GM10266 (cell line): ENCODE data around the gene SMOC1.

ENCODE experiments used
- DNase-seq: peaks from one replicate; pipeline ENCODE4 v3.0.0; 2012; ENCODE audit errors: extremely low spot score
- TF ChIP-seq, protein P1 (sequence below): IDR thresholded peaks from 2 replicates; pipeline ENCODE4 v1.5.1; 2012; ENCODE audit warnings: mild to moderate bottlenecking, low read depth; ENCODE audit not compliant: control insufficient read depth, insufficient read depth; ENCODE audit errors: missing control alignments

Gene SMOC1

DNA sequence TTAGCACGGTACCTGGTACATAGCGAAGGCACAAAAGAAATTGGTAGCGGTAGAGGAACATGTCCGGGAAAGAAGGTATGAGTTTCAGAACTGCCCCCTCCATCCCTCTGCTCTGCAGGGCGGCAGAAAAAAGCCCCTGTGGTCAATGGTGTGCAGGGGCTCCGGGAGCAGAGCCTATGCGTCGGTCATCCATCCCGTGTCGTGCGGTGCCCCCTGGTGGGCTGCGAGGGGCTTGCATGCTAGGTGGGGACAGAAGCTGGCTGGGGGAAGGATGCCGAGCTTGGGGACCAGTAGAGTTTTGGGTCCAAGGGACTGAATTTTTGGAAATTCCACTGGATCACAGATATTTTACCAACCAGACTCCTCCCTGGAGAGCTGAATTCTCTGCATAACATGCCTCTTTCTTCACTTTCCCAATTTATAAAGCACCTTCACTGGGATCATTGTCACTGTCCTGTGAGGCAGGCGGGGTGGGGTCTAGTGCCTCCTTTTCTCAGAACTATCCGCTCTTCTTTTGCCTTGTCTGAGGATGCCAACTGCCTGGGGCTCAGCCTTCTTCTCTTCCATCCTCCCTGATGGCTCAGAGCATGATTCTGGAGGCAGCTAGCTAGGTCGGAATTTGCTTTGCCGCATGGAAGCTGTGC, 148.7 kb downstream of the SMOC1 start:
- TF ChIP-seq, protein P1, sequence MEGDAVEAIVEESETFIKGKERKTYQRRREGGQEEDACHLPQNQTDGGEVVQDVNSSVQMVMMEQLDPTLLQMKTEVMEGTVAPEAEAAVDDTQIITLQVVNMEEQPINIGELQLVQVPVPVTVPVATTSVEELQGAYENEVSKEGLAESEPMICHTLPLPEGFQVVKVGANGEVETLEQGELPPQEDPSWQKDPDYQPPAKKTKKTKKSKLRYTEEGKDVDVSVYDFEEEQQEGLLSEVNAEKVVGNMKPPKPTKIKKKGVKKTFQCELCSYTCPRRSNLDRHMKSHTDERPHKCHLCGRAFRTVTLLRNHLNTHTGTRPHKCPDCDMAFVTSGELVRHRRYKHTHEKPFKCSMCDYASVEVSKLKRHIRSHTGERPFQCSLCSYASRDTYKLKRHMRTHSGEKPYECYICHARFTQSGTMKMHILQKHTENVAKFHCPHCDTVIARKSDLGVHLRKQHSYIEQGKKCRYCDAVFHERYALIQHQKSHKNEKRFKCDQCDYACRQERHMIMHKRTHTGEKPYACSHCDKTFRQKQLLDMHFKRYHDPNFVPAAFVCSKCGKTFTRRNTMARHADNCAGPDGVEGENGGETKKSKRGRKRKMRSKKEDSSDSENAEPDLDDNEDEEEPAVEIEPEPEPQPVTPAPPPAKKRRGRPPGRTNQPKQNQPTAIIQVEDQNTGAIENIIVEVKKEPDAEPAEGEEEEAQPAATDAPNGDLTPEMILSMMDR = peak; percentile 91
- DNase-seq = peak; percentile 77

DNA sequence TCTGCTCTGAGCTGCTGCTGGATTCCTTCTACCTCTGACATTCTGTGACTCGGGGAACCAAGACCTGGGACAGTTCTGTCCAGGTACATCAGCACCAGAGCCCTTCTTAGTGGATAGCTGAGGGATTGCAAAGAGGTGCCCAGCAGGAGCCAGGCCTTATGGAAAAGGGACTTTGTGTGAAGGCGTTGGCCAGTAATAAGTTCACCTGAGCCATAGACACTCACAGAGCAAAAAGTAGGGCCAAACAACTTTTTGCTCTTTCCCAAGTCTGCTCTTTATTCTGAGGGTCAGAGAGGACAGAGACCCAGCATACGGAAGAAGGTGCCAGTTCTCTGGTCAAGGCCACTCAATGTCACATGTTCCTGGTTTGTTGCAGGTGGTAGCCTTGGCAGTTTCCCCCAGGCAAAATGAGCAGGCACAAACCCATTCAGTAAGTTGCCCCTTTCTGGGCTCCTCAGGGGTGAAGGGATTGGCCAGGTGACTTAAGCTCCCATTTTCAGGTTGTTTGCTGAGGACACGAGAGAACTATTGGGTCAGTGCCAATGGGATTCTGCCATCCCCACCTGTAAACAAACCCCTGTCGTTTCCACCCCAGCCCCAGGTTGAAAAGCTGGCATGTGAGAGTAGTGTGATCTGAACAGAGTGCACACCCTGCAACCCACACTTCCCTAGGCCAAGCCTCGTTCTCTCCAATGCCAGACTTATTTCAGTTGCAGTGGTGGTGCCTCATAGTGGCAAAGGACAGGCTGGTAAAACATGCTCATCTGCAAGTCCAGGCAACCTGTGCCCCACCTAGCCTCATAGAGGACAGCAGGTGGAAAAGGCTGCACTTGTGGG, 150.3 kb downstream of the SMOC1 start:
- TF ChIP-seq, protein P1 = no peak
- no peak for DNase-seq

DNA sequence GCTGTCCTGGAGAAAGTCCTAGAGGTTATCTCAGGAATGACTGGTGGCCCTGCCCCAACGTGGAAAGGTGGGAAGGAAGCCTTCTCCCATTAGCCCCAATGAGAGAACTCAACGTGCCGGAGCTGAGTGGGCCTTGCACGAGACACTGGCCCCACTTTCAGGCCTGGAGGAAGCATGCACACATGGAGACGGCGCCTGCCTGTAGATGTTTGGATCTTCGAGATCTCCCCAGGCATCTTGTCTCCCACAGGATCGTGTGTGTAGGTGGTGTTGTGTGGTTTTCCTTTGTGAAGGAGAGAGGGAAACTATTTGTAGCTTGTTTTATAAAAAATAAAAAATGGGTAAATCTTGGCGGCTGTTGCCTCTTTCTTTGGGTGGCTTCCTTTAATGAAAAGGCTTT, 152.8 kb downstream of the SMOC1 start:
- DNase-seq = no peak
- TF ChIP-seq, protein P1 = no peak

DNA sequence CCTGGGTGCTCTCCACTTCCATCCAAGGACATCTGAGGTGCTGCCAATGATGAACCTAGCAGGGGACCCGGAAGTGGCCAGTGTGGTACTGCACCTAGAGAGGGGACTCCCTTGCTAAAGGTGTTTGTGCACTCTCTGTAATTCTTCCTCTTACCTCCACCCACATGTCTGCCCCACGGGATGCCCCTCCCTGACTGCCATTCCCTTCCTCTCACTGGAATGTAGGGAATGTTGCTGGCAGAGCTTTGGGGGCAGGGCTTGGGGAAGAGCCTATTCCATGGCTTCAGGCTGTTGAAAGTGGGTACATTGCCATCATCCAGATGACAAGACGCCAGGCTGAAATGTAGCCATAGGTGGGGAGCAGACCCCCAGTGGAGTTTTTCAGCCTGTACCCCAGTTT, 153.2 kb downstream of the SMOC1 start:
- TF ChIP-seq, protein P1 = no peak
- no peak for DNase-seq

DNA sequence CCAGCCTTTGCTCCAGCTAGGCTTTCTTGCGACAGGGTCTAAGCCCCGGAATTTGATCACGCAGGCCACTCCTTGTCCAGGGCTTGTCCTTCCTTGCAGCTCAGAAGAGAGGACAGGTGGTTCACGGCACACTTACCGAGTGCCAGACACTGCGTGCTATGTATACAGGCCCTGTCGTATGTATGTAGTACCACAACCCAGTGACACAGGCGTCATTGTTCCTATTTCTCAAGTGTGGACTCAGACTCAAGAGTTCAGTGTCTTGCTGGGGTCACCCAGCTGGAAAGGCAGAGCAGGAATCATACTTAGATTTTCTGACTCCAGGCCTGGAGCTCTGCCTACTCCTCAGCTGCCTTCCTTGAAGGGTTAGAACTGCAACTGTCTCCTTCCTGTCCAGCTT, 153.9 kb downstream of the SMOC1 start:
- no peak for DNase-seq
- TF ChIP-seq, protein P1 = no peak

DNA sequence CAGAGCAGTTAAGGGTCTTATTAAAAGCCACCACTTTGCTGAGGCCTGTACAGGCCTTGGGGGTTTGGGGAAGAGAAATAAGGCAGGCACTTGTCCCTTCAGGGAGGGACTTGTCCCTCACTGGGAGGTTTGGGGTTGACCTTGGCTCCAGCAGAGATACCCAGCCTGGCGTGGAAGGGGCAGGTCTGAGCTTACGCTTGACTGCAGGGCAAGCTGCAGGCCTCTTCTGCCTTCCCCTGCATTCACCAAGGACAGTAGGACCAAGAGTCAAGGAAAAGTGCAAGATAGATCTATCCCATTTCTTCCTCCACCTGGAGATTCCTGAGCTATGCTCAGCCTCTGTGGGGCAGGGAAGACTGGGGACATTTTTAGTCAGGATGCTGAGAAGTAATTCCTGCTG, 154.3 kb downstream of the SMOC1 start:
- TF ChIP-seq, protein P1 = no peak
- DNase-seq = no peak

DNA sequence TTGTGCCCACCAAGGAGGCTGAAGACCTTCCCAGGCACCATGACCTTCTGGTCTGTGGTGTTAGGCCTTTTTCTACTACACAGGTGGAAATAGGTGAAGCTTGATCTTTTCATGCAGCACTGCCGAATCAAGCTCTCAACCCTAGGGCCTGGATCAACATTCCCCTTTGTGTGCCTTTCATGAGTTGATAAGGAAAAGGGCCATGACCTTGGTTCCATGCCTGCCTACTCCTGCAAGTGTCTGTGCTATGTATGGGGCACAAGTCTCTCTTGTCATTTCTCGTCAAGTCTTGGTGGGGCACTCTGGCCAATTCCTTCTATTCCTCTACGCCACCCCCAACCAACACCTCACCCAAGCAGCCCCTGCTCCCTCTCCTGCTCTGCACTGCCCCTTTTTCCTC, 155.0 kb downstream of the SMOC1 start:
- TF ChIP-seq, protein P1 = no peak
- no peak for DNase-seq
